Hepatocyte (in vitro differentiated cells): ENCODE measurements around the gene ARMC5. TPM values are rescaled to one million over a fixed set of nuclear protein-coding genes. Genes with fewer than 3 reads are reported as not detected.

Experiments
- DNase-seq: peaks from one replicate; pipeline ENCODE4 v3.0.0-alpha.2; 2016; ENCODE audit warnings: low spot score
- H2AFZ ChIP-seq: fragments of 200-600 bp; sonication (generic); 2 replicates; pipeline ENCODE4 v1.6.0; 2016; ENCODE audit warnings: antibody characterized with exemption, mild to moderate bottlenecking
- H3K27ac ChIP-seq: fragments of 200-600 bp; sonication (generic); 2 replicates; pipeline ENCODE4 v1.5.1; 2016; ENCODE audit warnings: mild to moderate bottlenecking
- H3K27me3 ChIP-seq: fragments of 200-600 bp; sonication (generic); 2 replicates; pipeline ENCODE4 v1.6.1; 2016
- H3K36me3 ChIP-seq: fragments of 200-600 bp; sonication (generic); replicated peaks from 2 replicates; pipeline ENCODE4 v1.5.1; 2016; ENCODE audit warnings: low read depth; ENCODE audit not compliant: insufficient read depth
- H3K4me1 ChIP-seq: fragments of 200-600 bp; sonication (generic); 2 replicates; pipeline ENCODE4 v1.5.1; 2016; ENCODE audit warnings: mild to moderate bottlenecking, moderate library complexity; ENCODE audit not compliant: insufficient read depth
- H3K4me2 ChIP-seq: fragments of 200-600 bp; sonication (generic); 2 replicates; pipeline ENCODE4 v1.6.0; 2016
- H3K4me3 ChIP-seq: fragments of 200-600 bp; sonication (generic); 2 replicates; pipeline ENCODE4 v1.5.1; 2016; ENCODE audit warnings: mild to moderate bottlenecking
- H3K79me2 ChIP-seq: fragments of 200-600 bp; sonication (generic); 2 replicates; pipeline ENCODE4 v1.6.0; 2017; ENCODE audit warnings: mild to moderate bottlenecking
- H3K9me2 ChIP-seq: fragments of 200-600 bp; sonication (generic); replicated peaks from 2 replicates; pipeline ENCODE4 v1.6.0; 2017; ENCODE audit warnings: mild to moderate bottlenecking; ENCODE audit not compliant: insufficient read depth
- H3K9me3 ChIP-seq: fragments of 200-600 bp; sonication (generic); 2 replicates; pipeline ENCODE4 v1.5.1; 2016; ENCODE audit warnings: low read depth, mild to moderate bottlenecking
- H4K20me1 ChIP-seq: fragments of 200-600 bp; sonication (generic); 2 replicates; pipeline ENCODE4 v1.6.0; 2016; ENCODE audit warnings: mild to moderate bottlenecking; ENCODE audit not compliant: insufficient read depth, poor library complexity, severe bottlenecking
- CTCF ChIP-seq: fragments of 200-600 bp; sonication (generic); IDR thresholded peaks from 2 replicates; pipeline ENCODE4 v1.5.1; 2016; ENCODE audit warnings: antibody characterized with exemption, mild to moderate bottlenecking; ENCODE audit not compliant: poor library complexity
- EZH2 ChIP-seq: fragments of 200-600 bp; sonication (generic); IDR thresholded peaks from 2 replicates; pipeline ENCODE4 v1.6.1; 2016; ENCODE audit warnings: antibody characterized with exemption, mild to moderate bottlenecking, borderline replicate concordance
- EZH2phosphoT487 ChIP-seq: fragments of 200-600 bp; sonication (generic); IDR thresholded peaks from one replicate; pipeline ENCODE4 v1.6.1; 2018; ENCODE audit warnings: antibody characterized with exemption, mild to moderate bottlenecking, low read depth, moderate library complexity; ENCODE audit not compliant: unreplicated experiment, severe bottlenecking
- WGBS: methylation state at CpG from one replicate; pipeline ENCODE4 v1.1.6; 2016; ENCODE audit warnings: low lambda C conversion rate; ENCODE audit errors: missing lambda C conversion rate; 5-methylcytosine and 5-hydroxymethylcytosine counted together
- polyA plus RNA-seq: library from polyadenylated mRNA; unstranded; fragments of >200 nt; fragmentation: Nextera tagmentation; extraction: Ambion mirVana; gene quantifications from 2 replicates; pipeline ENCODE4 v1.2.1, GENCODE V29; 2016
- total RNA-seq: library from RNA; depleted of rRNA; stranded (reverse); fragments of >200 nt; gene quantifications from 2 replicates; pipeline ENCODE4 v1.2.3, GENCODE V29; 2014

Gene ARMC5
- total and polyA plus RNA-seq, 2 experiments from 2014 or later: 12.2 to 19.4 TPM

- no peak for TF ChIP-seq EZH2
- no peak for TF ChIP-seq EZH2phosphoT487
- TF ChIP-seq CTCF: no peak
- Histone ChIP-seq H3K27ac (no peak overlapping the region), H3K27me3 (no peaks in the 10 kb centered on the region), H3K79me2 (no peaks in the 10 kb centered on the region), H4K20me1 (no peaks in the 10 kb centered on the region), H2AFZ (no peak overlapping the region), H3K9me3 (no peaks in the 10 kb centered on the region), H3K36me3 (no peaks in the 10 kb centered on the region), H3K9me2 (no peaks in the 10 kb centered on the region), H3K4me3 (no peak overlapping the region), H3K4me2 (no peak overlapping the region), H3K4me1 (peaks cover 9% of the 10 kb centered on the region)
- DNase-seq: no peak
- WGBS: 79% methylated on average over 3 of the region's 3 CpGs
These were observed 19.7 kb downstream of the ARMC5 start for GRCh38 chr16:31478956-31479355.

- no peak for TF ChIP-seq CTCF
- no peak for TF ChIP-seq EZH2
- TF ChIP-seq EZH2phosphoT487: no peak
These were observed 20.4 kb downstream of the ARMC5 start for GRCh38 chr16:31479751-31480150.

GRCh38 chr16:31480851-31481536 lies 21.7 kb downstream of the ARMC5 start:
- Histone ChIP-seq H3K4me2 (no peak overlapping the region), H3K27ac (no peak overlapping the region), H3K4me3 (no peak overlapping the region), H3K79me2 (no peaks in the 10 kb centered on the region), H3K36me3 (no peaks in the 10 kb centered on the region), H3K27me3 (no peaks in the 10 kb centered on the region), H4K20me1 (no peaks in the 10 kb centered on the region), H3K9me3 (no peaks in the 10 kb centered on the region), H3K4me1 (peaks cover 16% of the 10 kb centered on the region), H3K9me2 (no peaks in the 10 kb centered on the region), H2AFZ (no peak overlapping the region)
- DNase-seq: no peak
- WGBS: 69% methylated on average over 7 of the region's 7 CpGs
- TF ChIP-seq CTCF: no peak
- TF ChIP-seq EZH2: no peak
- TF ChIP-seq EZH2phosphoT487: no peak

More at GRCh38 chr16:31479751-31480150, 20.4 kb downstream of the ARMC5 start:
- Histone ChIP-seq H3K36me3 (no peaks in the 10 kb centered on the region), H3K27ac (no peak overlapping the region), H3K4me3 (no peak overlapping the region), H2AFZ (no peak overlapping the region), H3K4me2 (no peak overlapping the region), H4K20me1 (no peaks in the 10 kb centered on the region), H3K9me2 (no peaks in the 10 kb centered on the region), H3K27me3 (no peaks in the 10 kb centered on the region), H3K79me2 (no peaks in the 10 kb centered on the region), H3K4me1 (peaks cover 12% of the 10 kb centered on the region), H3K9me3 (no peaks in the 10 kb centered on the region)
- no peak for DNase-seq
- 98% methylated on average over 9 of the region's 9 CpGs for WGBS
